ENCODE results near the gene GPR62.

The GPR62 gene

GRCh38 chr3:51937611-51938450, 17.4 kb upstream of the GPR62 start:
- no peak for DNase-seq (ENCODE audit: low read depth in 2 of 2)

GRCh38 chr3:51938780-51939425, 16.3 kb upstream of the GPR62 start:
- no peak for DNase-seq (ENCODE audit: low read depth in 2 of 2)

GRCh38 chr3:51940648-51941462, 14.3 kb upstream of the GPR62 start:
- DNase-seq (ENCODE audit: low read depth in 2 of 2), result no peak

DNA sequence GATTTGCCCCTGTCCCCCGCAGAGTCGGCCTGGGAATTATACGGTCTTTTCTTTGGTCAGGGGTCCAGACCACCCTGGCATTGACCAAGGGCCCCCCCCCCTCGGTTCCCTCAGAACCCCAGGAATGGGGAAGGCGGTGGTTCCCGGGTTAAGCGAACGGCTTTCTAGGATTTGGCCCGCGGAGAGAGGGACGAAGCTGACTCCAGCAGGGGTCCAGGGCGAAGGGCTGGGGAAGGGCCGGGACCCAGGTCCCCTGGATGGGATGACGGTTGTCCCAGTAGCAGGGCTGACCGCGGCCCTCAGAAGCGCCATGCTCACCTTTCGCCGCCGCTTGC, 13.8 kb upstream of the GPR62 start:
- no peak for DNase-seq (ENCODE audit: low read depth in 2 of 2)

- peak; percentile 99 for DNase-seq (ENCODE audit: low read depth in 2 of 2)
Observed at GRCh38 chr3:51941798-51942602, 13.2 kb upstream of the GPR62 start, which contains the start of the genes PARP3 and RRP9. Gene PARP3 (plus strand): TSS chr3:51942363. CDS start chr3:51943356, 993 bp downstream. Gene RRP9 (minus strand): TSS chr3:51941904. CDS start chr3:51941867, 37 bp downstream.

- DNase-seq (ENCODE audit: low read depth in 2 of 2), result peak in 1 of 2 donors; percentile 50
Observed at GRCh38 chr3:51942603-51943450, 12.4 kb upstream of the GPR62 start.

GRCh38 chr3:51943451-51944391, 11.5 kb upstream of the GPR62 start:
- DNase-seq (ENCODE audit: low read depth in 2 of 2), result no peak

DNA sequence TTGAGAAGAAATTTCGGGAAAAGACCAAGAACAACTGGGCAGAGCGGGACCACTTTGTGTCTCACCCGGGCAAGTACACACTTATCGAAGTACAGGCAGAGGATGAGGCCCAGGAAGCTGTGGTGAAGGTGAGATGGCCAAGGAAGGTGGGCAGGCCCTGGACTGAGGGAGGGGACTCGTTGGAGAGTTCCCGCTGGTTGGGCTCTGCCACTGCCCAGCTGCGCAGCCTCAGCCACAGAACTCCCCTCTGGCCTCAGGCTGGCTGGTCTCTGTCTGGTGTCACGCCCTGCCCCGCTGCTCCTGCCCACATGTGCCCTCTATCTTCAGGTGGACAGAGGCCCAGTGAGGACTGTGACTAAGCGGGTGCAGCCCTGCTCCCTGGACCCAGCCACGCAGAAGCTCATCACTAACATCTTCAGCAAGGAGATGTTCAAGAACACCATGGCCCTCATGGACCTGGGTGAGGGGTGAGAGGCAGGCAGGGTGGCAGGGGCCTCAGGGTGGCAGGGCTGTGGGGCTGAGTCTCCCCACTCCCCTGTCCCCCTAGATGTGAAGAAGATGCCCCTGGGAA, 10.6 kb upstream of the GPR62 start:
- no peak for DNase-seq (ENCODE audit: low read depth in 2 of 2)

GRCh38 chr3:51945031-51945840, 9.9 kb upstream of the GPR62 start:
- DNase-seq (ENCODE audit: low read depth in 2 of 2), result no peak

DNA sequence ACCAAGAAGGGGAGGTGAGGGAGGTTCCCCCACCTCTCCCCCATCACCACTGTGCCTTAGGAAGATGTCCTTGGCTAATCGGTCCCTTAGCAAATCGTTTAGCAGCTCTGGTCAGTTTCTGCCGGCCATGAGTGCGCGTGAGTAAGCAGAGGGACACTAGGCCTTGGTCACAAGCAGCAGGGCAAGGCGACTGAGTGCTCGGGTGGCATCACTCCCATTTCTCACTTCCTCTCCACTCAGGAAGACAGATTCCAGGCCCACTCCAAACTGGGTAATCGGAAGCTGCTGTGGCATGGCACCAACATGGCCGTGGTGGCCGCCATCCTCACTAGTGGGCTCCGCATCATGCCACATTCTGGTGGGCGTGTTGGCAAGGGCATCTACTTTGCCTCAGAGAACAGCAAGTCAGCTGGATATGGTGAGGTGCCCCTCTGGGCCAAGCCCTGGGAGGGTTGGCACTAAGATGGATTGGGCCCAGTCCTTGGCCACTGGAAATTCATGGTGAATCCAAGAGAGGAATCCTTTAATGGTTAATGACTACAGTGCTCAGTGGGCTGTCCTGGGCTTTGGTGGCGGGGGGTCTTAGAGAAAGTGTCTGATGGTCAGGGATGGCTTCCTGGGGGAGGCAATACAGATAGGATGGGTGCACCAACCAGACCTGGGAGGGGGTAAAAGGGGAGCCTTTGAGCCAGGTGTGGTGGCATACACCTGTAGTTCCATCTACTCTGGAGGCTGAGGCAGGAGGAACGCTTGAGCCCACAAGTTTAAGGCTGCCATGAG, 9.1 kb upstream of the GPR62 start:
- no peak for DNase-seq (ENCODE audit: low read depth in 2 of 2)

DNA sequence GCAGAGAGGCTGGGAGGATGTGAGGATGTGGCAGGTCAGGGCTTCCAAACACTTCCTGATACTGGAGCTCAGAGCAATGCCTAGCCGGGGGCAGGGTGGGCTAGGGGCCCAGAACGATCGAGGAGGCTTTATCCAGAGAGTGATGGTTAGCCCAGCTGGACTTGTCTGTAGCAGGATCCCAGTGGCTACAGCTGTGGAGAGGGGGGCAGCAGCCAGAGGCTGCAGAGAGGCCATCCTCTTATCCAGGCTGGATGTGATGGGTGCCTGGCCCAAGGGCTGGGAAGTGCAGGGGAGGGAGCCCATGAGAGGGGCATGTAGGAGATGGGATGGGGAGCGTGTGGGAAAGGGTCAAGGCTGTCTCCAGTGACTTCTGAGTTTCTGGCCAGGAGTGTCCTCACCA, 8.4 kb upstream of the GPR62 start:
- DNase-seq (ENCODE audit: low read depth in 2 of 2), result no peak

- DNase-seq (ENCODE audit: low read depth in 2 of 2), result no peak
Observed at GRCh38 chr3:51947215-51947900, 7.8 kb upstream of the GPR62 start.

DNA sequence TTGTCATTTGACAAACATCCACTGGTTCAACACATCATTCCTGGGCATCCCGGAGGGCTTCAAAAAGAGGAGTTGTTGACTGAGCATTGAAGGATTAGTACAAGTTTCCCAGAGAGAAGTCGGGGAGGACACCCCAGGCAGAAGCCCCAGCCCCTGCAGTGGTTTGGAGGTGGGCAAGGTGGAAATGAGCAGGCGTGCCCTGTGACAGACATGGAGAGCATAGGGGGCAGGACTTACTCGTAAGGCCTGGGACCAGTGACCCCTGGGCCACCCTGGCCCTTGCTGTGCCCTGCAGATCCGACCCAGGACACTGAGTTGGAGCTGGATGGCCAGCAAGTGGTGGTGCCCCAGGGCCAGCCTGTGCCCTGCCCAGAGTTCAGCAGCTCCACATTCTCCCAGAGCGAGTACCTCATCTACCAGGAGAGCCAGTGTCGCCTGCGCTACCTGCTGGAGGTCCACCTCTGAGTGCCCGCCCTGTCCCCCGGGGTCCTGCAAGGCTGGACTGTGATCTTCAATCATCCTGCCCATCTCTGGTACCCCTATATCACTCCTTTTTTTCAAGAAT, 7.1 kb upstream of the GPR62 start:
- no peak for DNase-seq (ENCODE audit: low read depth in 2 of 2)

- DNase-seq (ENCODE audit: low read depth in 2 of 2), result no peak
Observed at GRCh38 chr3:51949121-51949520, 6.1 kb upstream of the GPR62 start.

DNA sequence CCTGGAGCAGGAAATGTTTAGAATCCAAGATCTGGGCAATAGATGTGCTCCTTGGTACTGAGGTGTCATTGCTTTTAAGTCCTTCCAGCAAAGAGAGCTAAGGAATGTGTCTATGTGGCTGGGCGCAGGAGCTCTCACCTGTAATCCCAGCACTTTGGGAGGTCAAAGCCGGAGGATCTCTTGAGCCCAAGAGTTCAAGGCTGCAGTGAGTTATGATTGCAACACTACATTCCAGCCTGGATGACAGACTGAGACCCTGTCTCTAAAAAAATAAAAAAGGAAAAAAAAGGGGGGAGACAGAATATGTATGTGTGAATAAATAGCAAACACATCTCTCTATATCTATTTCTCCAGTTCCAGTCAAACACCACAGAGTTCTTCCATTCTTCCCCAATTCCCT, 4.3 kb upstream of the GPR62 start:
- DNase-seq (ENCODE audit: low read depth in 2 of 2), result no peak

GRCh38 chr3:51953445-51953844, 1.7 kb upstream of the GPR62 start:
- DNase-seq (ENCODE audit: low read depth in 2 of 2), result no peak

- no peak for DNase-seq (ENCODE audit: low read depth in 2 of 2)
Observed at GRCh38 chr3:51954105-51954504, 1.1 kb upstream of the GPR62 start.
